HUES6 (cell line): ENCODE results near the gene RHBDL1.

ENCODE experiments used
- H3K27ac ChIP-seq: 2 replicates; pipeline ENCODE4 v1.7.0; 2013; ENCODE audit warnings: low read depth, mild to moderate bottlenecking, low read length, inconsistent platforms
- H3K27me3 ChIP-seq: 2 replicates; pipeline ENCODE4 v1.6.1; 2013; ENCODE audit warnings: low read length; ENCODE audit not compliant: control insufficient read depth, insufficient read depth
- H3K36me3 ChIP-seq: 2 replicates; pipeline ENCODE4 v1.6.1; 2013; ENCODE audit warnings: low read length; ENCODE audit not compliant: control insufficient read depth, insufficient read depth
- H3K4me1 ChIP-seq: 2 replicates; pipeline ENCODE4 v1.6.1; 2013; ENCODE audit warnings: low read length; ENCODE audit not compliant: control insufficient read depth, insufficient read depth
- H3K4me3 ChIP-seq: 2 replicates; pipeline ENCODE4 v1.5.1; 2013; ENCODE audit warnings: low read depth, low read length
- H3K9ac ChIP-seq: one replicate; pipeline ENCODE4 v1.6.1; 2013; ENCODE audit warnings: mild to moderate bottlenecking, low read length
- H3K9me3 ChIP-seq: 2 replicates; pipeline ENCODE4 v1.6.1; 2013; ENCODE audit warnings: low read depth, low read length; ENCODE audit not compliant: control insufficient read depth, insufficient read depth

RHBDL1 gene

GRCh38 chr16:720447-720989, 45.0 kb downstream of the RHBDL1 start:
- Histone ChIP-seq H3K27ac (peak overlapping the region; percentile 89; the same call in 1 of the 2 replicates), H3K4me3 (peak overlapping the region; percentile 92), H3K9ac (peak overlapping the region; percentile 87), H3K4me1 (peaks cover 24% of the 10 kb centered on the region), H3K36me3 (peaks cover 6% of the 10 kb centered on the region), H3K9me3 (no peaks in the 10 kb centered on the region), H3K27me3 (peaks cover 18% of the 10 kb centered on the region)

GRCh38 chr16:720990-721764, 45.7 kb downstream of the RHBDL1 start, which contains the start of gene ANTKMT:
Gene ANTKMT, plus strand, starts transcription at chr16:721146. Its CDS starts 129 bp downstream, at chr16:721275.
- H3K27ac ChIP-seq: peak within 1 kb of the TSS; percentile 89; the same call in 1 of the 2 replicates
- peaks cover 6% of the 10 kb centered on the region for H3K36me3 ChIP-seq
- H3K4me3 ChIP-seq: peak within 1 kb of the TSS; percentile 92
- H3K4me1 ChIP-seq: peaks cover 18% of the 10 kb centered on the region
- no peaks in the 10 kb centered on the region for H3K9me3 ChIP-seq
- peaks cover 18% of the 10 kb centered on the region for H3K27me3 ChIP-seq
- H3K9ac ChIP-seq: peak within 1 kb of the TSS; percentile 87

- Histone ChIP-seq H3K27ac (no peak overlapping the region), H3K4me1 (peaks cover 11% of the 10 kb centered on the region), H3K9ac (no peak overlapping the region), H3K27me3 (peaks cover 18% of the 10 kb centered on the region), H3K4me3 (peak overlapping the region; percentile 92), H3K9me3 (no peaks in the 10 kb centered on the region), H3K36me3 (peaks cover 6% of the 10 kb centered on the region)
Observed at GRCh38 chr16:721765-722540, 46.5 kb downstream of the RHBDL1 start.

GRCh38 chr16:722835-723633, 47.6 kb downstream of the RHBDL1 start:
- Histone ChIP-seq H3K4me3 (no peak overlapping the region), H3K9ac (no peak overlapping the region)

GRCh38 chr16:723695-724094, 48.2 kb downstream of the RHBDL1 start:
- Histone ChIP-seq H3K4me3 (no peak overlapping the region), H3K27me3 (peaks cover 22% of the 10 kb centered on the region), H3K9me3 (no peaks in the 10 kb centered on the region), H3K36me3 (peaks cover 6% of the 10 kb centered on the region), H3K27ac (no peak overlapping the region), H3K4me1 (peaks cover 14% of the 10 kb centered on the region), H3K9ac (no peak overlapping the region)

More at GRCh38 chr16:722835-723633, 47.6 kb downstream of the RHBDL1 start:
- Histone ChIP-seq H3K9me3 (no peaks in the 10 kb centered on the region), H3K36me3 (peaks cover 6% of the 10 kb centered on the region), H3K4me1 (peaks cover 11% of the 10 kb centered on the region), H3K27ac (no peak overlapping the region), H3K27me3 (peaks cover 22% of the 10 kb centered on the region)

- Histone ChIP-seq H3K9ac (no peak overlapping the region), H3K4me1 (peaks cover 12% of the 10 kb centered on the region), H3K27me3 (peaks cover 19% of the 10 kb centered on the region), H3K9me3 (no peaks in the 10 kb centered on the region), H3K4me3 (no peak overlapping the region), H3K36me3 (peaks cover 6% of the 10 kb centered on the region), H3K27ac (no peak overlapping the region)
Observed at GRCh38 chr16:724188-725040, 48.9 kb downstream of the RHBDL1 start.

GRCh38 chr16:725041-725376, 49.5 kb downstream of the RHBDL1 start:
- Histone ChIP-seq H3K4me3 (no peak overlapping the region), H3K27ac (no peak overlapping the region), H3K27me3 (peaks cover 19% of the 10 kb centered on the region), H3K9me3 (no peaks in the 10 kb centered on the region), H3K9ac (no peak overlapping the region), H3K4me1 (peaks cover 6% of the 10 kb centered on the region), H3K36me3 (peaks cover 6% of the 10 kb centered on the region)

GRCh38 chr16:725463-726187, 50.2 kb downstream of the RHBDL1 start:
- Histone ChIP-seq H3K9me3 (no peaks in the 10 kb centered on the region), H3K4me3 (peak overlapping the region; percentile 58), H3K27me3 (peaks cover 19% of the 10 kb centered on the region), H3K36me3 (peaks cover 12% of the 10 kb centered on the region), H3K27ac (no peak overlapping the region), H3K9ac (no peak overlapping the region), H3K4me1 (peaks cover 3% of the 10 kb centered on the region; the same call in 1 of the 2 replicates)

- Histone ChIP-seq H3K9ac (peak overlapping the region; percentile 5), H3K4me3 (peak overlapping the region; percentile 58), H3K27ac (no peak overlapping the region), H3K9me3 (no peaks in the 10 kb centered on the region), H3K27me3 (peaks cover 19% of the 10 kb centered on the region), H3K36me3 (peaks cover 16% of the 10 kb centered on the region), H3K4me1 (peaks cover 3% of the 10 kb centered on the region; the same call in 1 of the 2 replicates)
Observed at GRCh38 chr16:726188-726437, 50.6 kb downstream of the RHBDL1 start.
